Fibroblast of lung (primary cell): ENCODE data around the gene POLN. TPM values are rescaled to one million over a fixed set of nuclear protein-coding genes. Genes with fewer than 3 reads are reported as not detected.
"Not testable (repeated sequence)": the region's sequence is repeated elsewhere in the genome, so short reads cannot be mapped to it uniquely, and the experiment has no call there.

ENCODE experiments used
- DNase-seq, 2 donors: peaks; one replicate each; pipeline versions ENCODE4 v3.0.0 to v3.0.0-alpha.2; 2010; ENCODE audit warnings: low read depth in 2 of 2
- H2AFZ ChIP-seq: 2 replicates; pipeline ENCODE4 v1.5.1; 2012; ENCODE audit warnings: low read length, control low read depth, inconsistent platforms
- H3K27ac ChIP-seq: 2 replicates; pipeline ENCODE4 v1.5.1; 2011; ENCODE audit warnings: low read length, control low read depth; ENCODE audit not compliant: insufficient read depth
- H3K27me3 ChIP-seq: 2 replicates; pipeline ENCODE4 v1.5.1; 2011; ENCODE audit warnings: mild to moderate bottlenecking, low read length; ENCODE audit not compliant: control insufficient read depth, insufficient read depth
- H3K36me3 ChIP-seq: 2 replicates; pipeline ENCODE4 v1.5.1; 2011; ENCODE audit warnings: low read length; ENCODE audit not compliant: control insufficient read depth, insufficient read depth
- H3K4me1 ChIP-seq: 2 replicates; pipeline ENCODE4 v1.5.1; 2011; ENCODE audit warnings: low read length; ENCODE audit not compliant: control insufficient read depth, insufficient read depth; ENCODE audit errors: extremely low read depth
- H3K4me2 ChIP-seq: 2 replicates; pipeline ENCODE4 v1.5.1; 2011; ENCODE audit warnings: low read length, control low read depth; ENCODE audit not compliant: insufficient read depth; ENCODE audit errors: extremely low read depth
- H3K4me3 ChIP-seq, 4 experiments: fragments of 200-600 bp in 1 of 4; sonication (generic) in 1 of 4; replicated peaks in 1 of 4; 2 replicates each; pipeline ENCODE4 v1.5.1; 2011 to 2016; ENCODE audit warnings: low read length in 4 of 4, low read depth in 3 of 4, mild to moderate bottlenecking in 3 of 4, control low read depth in 2 of 4, inconsistent platforms in 1 of 4, mixed read lengths in 1 of 4; ENCODE audit not compliant: insufficient read depth in 1 of 4; ENCODE audit errors: control extremely low read depth in 1 of 4
- H3K79me2 ChIP-seq: 2 replicates; pipeline ENCODE4 v1.5.1; 2012; ENCODE audit warnings: mild to moderate bottlenecking, low read length, inconsistent platforms; ENCODE audit not compliant: control insufficient read depth, insufficient read depth
- H3K9ac ChIP-seq: 2 replicates; pipeline ENCODE4 v1.5.1; 2011; ENCODE audit warnings: mild to moderate bottlenecking, low read length, control low read depth; ENCODE audit not compliant: insufficient read depth
- H3K9me3 ChIP-seq: 2 replicates; pipeline ENCODE4 v1.5.1; 2012; ENCODE audit warnings: low read depth, low read length; ENCODE audit not compliant: control insufficient read depth, insufficient read depth
- H4K20me1 ChIP-seq: 2 replicates; pipeline ENCODE4 v1.5.1; 2011; ENCODE audit warnings: low read length; ENCODE audit not compliant: control insufficient read depth, insufficient read depth; ENCODE audit errors: extremely low read depth
- CTCF ChIP-seq, 2 donors: IDR thresholded peaks in 1 of 2; conservative IDR thresholded peaks in 1 of 2; 1 replicate in 1 of 2; 2 replicates in 1 of 2; pipeline ENCODE4 v1.5.1; 2011 to 2012; ENCODE audit warnings: low read length in 2 of 2, control low read depth in 1 of 2, inconsistent platforms in 1 of 2, low read depth in 1 of 2, mild to moderate bottlenecking in 1 of 2
- EZH2 ChIP-seq: IDR thresholded peaks from 2 replicates; pipeline ENCODE4 v1.5.1; 2012; ENCODE audit warnings: low read length, control low read depth, mild to moderate bottlenecking; ENCODE audit errors: missing control alignments
- polyA plus RNA-seq, 2 donors: library from polyadenylated mRNA; depleted of rRNA in 1 of 2; stranded (reverse) in 1 of 2; unstranded in 1 of 2; fragments of >200 nt; gene quantifications; 2 replicates each; pipeline ENCODE4 v1.2.1, GENCODE V29; 2011 to 2012; ENCODE audit warnings: missing spikeins in 1 of 2
- total RNA-seq: library from RNA; depleted of rRNA; stranded (reverse); fragments of >200 nt; gene quantifications from 2 replicates; pipeline ENCODE4 v1.2.1, GENCODE V29; 2014

Gene POLN
- total and polyA plus RNA-seq, 2 donors (not counting 1 experiment from before 2014, with no cell fraction given): 0.58 to 5.6 TPM

GRCh38 chr4:2163311-2163821 is 78.6 kb downstream of the POLN start:
- Histone ChIP-seq H3K9me3 (no peaks in the 10 kb centered on the region), H3K27ac (no peak overlapping the region), H3K9ac (no peak overlapping the region), H4K20me1 (no peaks in the 10 kb centered on the region), H3K4me3 (no peak overlapping the region), H3K4me1 (no peaks in the 10 kb centered on the region), H3K27me3 (no peaks in the 10 kb centered on the region), H2AFZ (no peak overlapping the region), H3K36me3 (no peaks in the 10 kb centered on the region), H3K4me2 (no peak overlapping the region), H3K79me2 (no peaks in the 10 kb centered on the region)
- TF ChIP-seq EZH2: no peak
- no peak for TF ChIP-seq CTCF (conservative IDR thresholded peaks at IDR 0.05 in 1 of 2, IDR thresholded peaks at IDR 0.05 in 1 of 2; ENCODE audit: low read depth in 1 of 2, low read length in 2 of 2)
- DNase-seq: peak in 1 of 2 donors; percentile 39

- not testable (repeated sequence) for H4K20me1 ChIP-seq, H3K27ac ChIP-seq, H3K4me1 ChIP-seq, H2AFZ ChIP-seq, H3K9me3 ChIP-seq, H3K9ac ChIP-seq, H3K79me2 ChIP-seq, H3K4me2 ChIP-seq, H3K27me3 ChIP-seq, H3K36me3 ChIP-seq, H3K4me3 ChIP-seq, DNase-seq
Measured at GRCh38 chr4:2161092-2161703, 80.7 kb downstream of the POLN start.

GRCh38 chr4:2159931-2160330 is 82.0 kb downstream of the POLN start:
- DNase-seq: peak in 1 of 2 donors; percentile 27
- Histone ChIP-seq H3K4me3 (no peak overlapping the region), H3K79me2 (no peaks in the 10 kb centered on the region), H3K9ac (no peak overlapping the region), H3K36me3 (no peaks in the 10 kb centered on the region), H3K27me3 (no peaks in the 10 kb centered on the region), H3K4me2 (no peak overlapping the region), H3K27ac (no peak overlapping the region), H3K9me3 (no peaks in the 10 kb centered on the region), H3K4me1 (no peaks in the 10 kb centered on the region), H4K20me1 (no peaks in the 10 kb centered on the region), H2AFZ (no peak overlapping the region)
- TF ChIP-seq CTCF (conservative IDR thresholded peaks at IDR 0.05 in 1 of 2, IDR thresholded peaks at IDR 0.05 in 1 of 2; ENCODE audit: low read depth in 1 of 2, low read length in 2 of 2) (no peak), EZH2 (no peak)
